Thyroid gland (tissue), 4 donors: ENCODE data around the gene B3GALT6.

ENCODE experiments used
- CTCF ChIP-seq, 6 experiments: fragments of 200-600 bp in 3 of 6; fragments of 450-650 bp in 3 of 6; sonication (generic) in 3 of 6; IDR thresholded peaks; one replicate each; pipeline ENCODE4 v1.5.1; 2016 to 2019; ENCODE audit warnings: antibody characterized with exemption in 6 of 6, mild to moderate bottlenecking in 2 of 6, inconsistent platforms in 1 of 6, moderate library complexity in 1 of 6
- POLR2A ChIP-seq, 2 donors: fragments of 450-650 bp; IDR thresholded peaks; one replicate each; pipeline ENCODE4 v1.6.1; 2017; ENCODE audit warnings: antibody characterized with exemption in 2 of 2, mild to moderate bottlenecking in 2 of 2, moderate library complexity in 1 of 2

GRCh38 chr1:1253314-1253713 lies 21.3 kb downstream of the B3GALT6 start:
- no peak for TF ChIP-seq CTCF (IDR thresholded peaks at IDR 0.05)
- TF ChIP-seq POLR2A (IDR thresholded peaks at IDR 0.05), result no peak
